K562 (cell line): ENCODE results near the gene PPM1E. TPM values are rescaled to one million over a fixed set of nuclear protein-coding genes. Genes with fewer than 3 reads are reported as not detected.

Experiments
- ATAC-seq: fragments of 200-7000 bp; cut with Tn5 transposase; 3 replicates; pipeline ENCODE4 v1.9.1; 2020; ENCODE audit warnings: moderate library complexity
- BruUV-seq: library from RNA; stranded (reverse); fragments of 400-500 nt; replicated peaks from 2 replicates; lab custom pipeline; 2021; lab: Mats Ljungman, UMichigan
- CTCF ChIA-PET: fragments of 300-600 bp; formaldehyde crosslinking; extraction: SDS; loops from one replicate; lab custom pipeline; 2021; ENCODE audit warnings: low intra/inter-chr PET ratio; lab: Yijun Ruan, JAX
- POLR2A ChIA-PET: fragments of 300-600, 350-650 bp; sonication (Branson Sonifier 250); formaldehyde crosslinking; extraction: SDS; loops from one replicate; lab custom pipeline; 2021; ENCODE audit warnings: antibody characterized with exemption, inconsistent platforms; lab: Yijun Ruan, JAX
- DNase-seq, 4 experiments: peaks; one replicate each; pipeline versions ENCODE4 v3.0.0 to v3.0.0-alpha.2; 2011 to 2018; ENCODE audit warnings: low spot score in 3 of 4, mixed read lengths in 3 of 4; ENCODE audit errors: extremely low read depth in 1 of 4
- FAIRE-seq: peaks from 2 replicates; lab custom pipeline; 2011; peaks lifted over from hg19 to GRCh38; lab: Jason Lieb, UNC
- H2AFZ ChIP-seq: 2 replicates; pipeline ENCODE4 v1.6.0; 2011; ENCODE audit warnings: low read depth, low read length, control low read depth, inconsistent platforms
- H3K27ac ChIP-seq: fragments of 200-600 bp; 3 replicates; pipeline ENCODE4 v1.8.0; 2011; ENCODE audit warnings: low read depth, mild to moderate bottlenecking, control low read depth, inconsistent platforms, low read length, moderate library complexity, mixed read lengths; ENCODE audit errors: extremely low read depth
- H3K27me3 ChIP-seq, 2 experiments: fragments of 300-600 bp in 1 of 2; 2 replicates in 1 of 2; 3 replicates in 1 of 2; pipeline versions ENCODE4 v1.6.0 to v1.8.0; 2011; ENCODE audit warnings: inconsistent platforms in 2 of 2, low read length in 2 of 2, mild to moderate bottlenecking in 1 of 2, mixed read lengths in 1 of 2, moderate library complexity in 1 of 2; ENCODE audit not compliant: control insufficient read depth in 2 of 2, insufficient read depth in 2 of 2
- H3K36me3 ChIP-seq: fragments of 300-600 bp; 3 replicates; pipeline ENCODE4 v1.8.0; 2011; ENCODE audit warnings: mild to moderate bottlenecking, low read length, inconsistent platforms; ENCODE audit not compliant: control insufficient read depth, insufficient read depth
- H3K4me1 ChIP-seq, 2 experiments: fragments of 200-600 bp in 1 of 2; replicated peaks in 1 of 2; 2 replicates in 1 of 2; 3 replicates in 1 of 2; pipeline versions ENCODE4 v1.5.1 to v1.8.0; 2011; ENCODE audit warnings: inconsistent platforms in 2 of 2, low read length in 2 of 2, mild to moderate bottlenecking in 1 of 2, mixed read lengths in 1 of 2, moderate library complexity in 1 of 2; ENCODE audit not compliant: control insufficient read depth in 2 of 2, insufficient read depth in 2 of 2
- H3K4me2 ChIP-seq: 2 replicates; pipeline ENCODE4 v1.6.1; 2011; ENCODE audit warnings: low read length, control low read depth, inconsistent platforms, mixed read lengths; ENCODE audit not compliant: insufficient read depth
- H3K4me3 ChIP-seq: fragments of 200-600 bp; sonication (generic), shearing (Covaris generic); 2 replicates; pipeline ENCODE4 v1.5.1; 2016; ENCODE audit warnings: control low read depth, inconsistent platforms
- H3K79me2 ChIP-seq: fragments of 200-600 bp; 3 replicates; pipeline ENCODE4 v1.8.0; 2011; ENCODE audit warnings: low read length, inconsistent platforms; ENCODE audit not compliant: control insufficient read depth, insufficient read depth
- H3K9ac ChIP-seq, 2 experiments: 2 replicates each; pipeline versions ENCODE4 v1.6.0 to v1.6.1; 2011; ENCODE audit warnings: low read depth in 2 of 2, low read length in 2 of 2, control low read depth in 1 of 2, inconsistent platforms in 1 of 2, mild to moderate bottlenecking in 1 of 2, mixed read lengths in 1 of 2; ENCODE audit not compliant: insufficient read depth in 1 of 2
- H3K9me1 ChIP-seq: one replicate; pipeline ENCODE4 v1.6.0; 2011; ENCODE audit warnings: inconsistent platforms, mild to moderate bottlenecking, low read length, moderate library complexity; ENCODE audit not compliant: control insufficient read depth, insufficient read depth
- H3K9me3 ChIP-seq: replicated peaks from 2 replicates; pipeline ENCODE4 v1.5.1; 2011; ENCODE audit warnings: low read depth, low read length, inconsistent platforms; ENCODE audit not compliant: control insufficient read depth, insufficient read depth
- H4K20me1 ChIP-seq: replicated peaks from 2 replicates; pipeline ENCODE4 v1.6.1; 2011; ENCODE audit warnings: low read length, inconsistent platforms, mixed read lengths; ENCODE audit not compliant: control insufficient read depth, insufficient read depth
- C11orf30 ChIP-seq: fragments of 450-650 bp; IDR thresholded peaks from 2 replicates; pipeline ENCODE4 v1.6.1; 2016; ENCODE audit warnings: low read depth, mild to moderate bottlenecking
- CEBPG ChIP-seq, 3 experiments: fragments of 200-800 bp in 1 of 3; sonication (Bioruptor generic) in 1 of 3; sonication (generic) in 1 of 3; formaldehyde crosslinking in 1 of 3; IDR thresholded peaks in 2 of 3; conservative IDR thresholded peaks in 1 of 3; 2 replicates each; pipeline versions ENCODE4 v1.6.1 to v1.8.0; 2016 to 2022; ENCODE audit warnings: missing compliant biosample characterization in 2 of 3, missing genetic modification characterization in 2 of 3, mild to moderate bottlenecking in 1 of 3, missing genetic modification reagents in 1 of 3
- CHD4 ChIP-seq: fragments of 200-600 bp; sonication (generic); IDR thresholded peaks from 3 replicates; pipeline ENCODE4 v1.6.1; 2012; ENCODE audit warnings: low read depth, mild to moderate bottlenecking, mixed read lengths, low read length, inconsistent platforms; ENCODE audit not compliant: insufficient read depth, insufficient replicate concordance, poor library complexity, severe bottlenecking
- DDX20 ChIP-seq: fragments of 450-650 bp; IDR thresholded peaks from 2 replicates; pipeline ENCODE4 v1.6.1; 2016; ENCODE audit warnings: missing genetic modification characterization, low read depth, mild to moderate bottlenecking, missing compliant biosample characterization, moderate library complexity
- EGR1 ChIP-seq: fragments of 450-650 bp; conservative IDR thresholded peaks from 2 replicates; pipeline ENCODE4 v1.6.1; 2017; ENCODE audit warnings: mild to moderate bottlenecking
- GTF2B ChIP-seq: IDR thresholded peaks from 2 replicates; pipeline ENCODE4 v1.6.1; 2011; ENCODE audit not compliant: insufficient read length; ENCODE audit errors: extremely low read depth
- GTF2E2 ChIP-seq: fragments of 200-800 bp; sonication (Bioruptor generic); IDR thresholded peaks from 2 replicates; pipeline ENCODE4 v1.6.1; 2016; ENCODE audit warnings: missing genetic modification characterization, missing compliant biosample characterization
- HCFC1 ChIP-seq: IDR thresholded peaks from 2 replicates; pipeline ENCODE4 v1.6.1; 2012; ENCODE audit warnings: low read depth, low read length, improper control_type of control experiment
- HNRNPL ChIP-seq: fragments of 200-400 bp; formaldehyde crosslinking; IDR thresholded peaks from 2 replicates; pipeline ENCODE4 v1.6.1; 2017; ENCODE audit warnings: low read depth, mild to moderate bottlenecking, low read length
- NCOR1 ChIP-seq: fragments of 450-650 bp; IDR thresholded peaks from 2 replicates; pipeline ENCODE4 v1.6.1; 2016; ENCODE audit warnings: mild to moderate bottlenecking, moderate library complexity
- NR4A1 ChIP-seq, 2 experiments: fragments of 250-450 bp in 1 of 2; fragments of 450-650 bp in 1 of 2; sonication (Bioruptor Pico) in 1 of 2; IDR thresholded peaks; 2 replicates each; pipeline versions ENCODE4 v1.4.0 to v1.6.1; 2016 to 2020; ENCODE audit warnings: mild to moderate bottlenecking in 2 of 2, missing compliant biosample characterization in 1 of 2, missing genetic modification characterization in 1 of 2, moderate library complexity in 1 of 2
- PRPF4 ChIP-seq: fragments of 200-400 bp; formaldehyde crosslinking; IDR thresholded peaks from one replicate; pipeline ENCODE4 v1.6.1; 2017; ENCODE audit warnings: low read length, low read depth, mild to moderate bottlenecking; ENCODE audit not compliant: insufficient read depth, poor library complexity, severe bottlenecking
- SOX6 ChIP-seq: fragments of 450-650 bp; IDR thresholded peaks from 2 replicates; pipeline ENCODE4 v1.6.1; 2014; ENCODE audit warnings: mild to moderate bottlenecking
- ZBTB43 ChIP-seq: sonication (generic); formaldehyde crosslinking; IDR thresholded peaks from 2 replicates; pipeline ENCODE4 v1.8.0; 2023; ENCODE audit warnings: mild to moderate bottlenecking, missing genetic modification reagents
- ZFPM2 ChIP-seq: fragments of 250-450 bp; sonication (Bioruptor Pico); IDR thresholded peaks from 2 replicates; pipeline ENCODE4 v1.5.1; 2022; ENCODE audit warnings: mild to moderate bottlenecking
- ZNF354B ChIP-seq: fragments of 250-450 bp; sonication (Bioruptor Pico); IDR thresholded peaks from 2 replicates; pipeline ENCODE4 v1.4.0; 2020
- ZNF561 ChIP-seq: fragments of 450-650 bp; formaldehyde crosslinking; conservative IDR thresholded peaks from 2 replicates; pipeline ENCODE4 v1.4.0; 2020; ENCODE audit warnings: mild to moderate bottlenecking, moderate library complexity
- ZNF668 ChIP-seq: fragments of 250-450 bp; sonication (Bioruptor Pico); IDR thresholded peaks from 2 replicates; pipeline ENCODE4 v1.8.0; 2022; ENCODE audit warnings: mild to moderate bottlenecking, inconsistent platforms
- WGBS: fragments of 100-300 bp; shearing (Covaris generic); methylation state at CpG from one replicate; pipeline ENCODE4 v1.1.6; 2016; ENCODE audit warnings: low coverage, mixed read lengths; ENCODE audit not compliant: insufficient coverage; ENCODE audit errors: missing lambda C conversion rate; 5-methylcytosine and 5-hydroxymethylcytosine counted together
- in situ Hi-C: fragments of 300-500 bp; cut with MboI; formaldehyde crosslinking; loops from 4 replicates; pipeline ENCODE4 v1.15.0; 2018; ENCODE audit warnings: inconsistent platforms, mixed read lengths
- intact Hi-C: fragments of 100-400 bp; cut with micrococcal nuclease; formaldehyde crosslinking; loops from 2 replicates; pipeline ENCODE4 v1.14.2; 2022
- polyA plus RNA-seq, 8 experiments: library from polyadenylated mRNA; depleted of rRNA in 4 of 8; stranded (reverse) in 5 of 8; unstranded in 3 of 8; fragments of >200 nt; fragmentation: Nextera tagmentation in 2 of 8; fragmentation: Illumina TruSeq in 1 of 8; extraction: Ambion mirVana in 2 of 8; extraction: Trizol in 1 of 8; gene quantifications; 2 replicates each; pipeline versions ENCODE4 v1.2.1 to v1.2.3, GENCODE V29; 2011 to 2014; ENCODE audit warnings: inconsistent platforms in 1 of 8, missing spikeins in 1 of 8
- total RNA-seq, 7 experiments: library from RNA; depleted of rRNA in 6 of 7; stranded (reverse); fragments of >200 nt in 6 of 7; fragmentation: Illumina TruSeq in 2 of 7; extraction: Trizol in 2 of 7; gene quantifications; 2 replicates each; pipeline versions ENCODE4 v1.2.1 to v1.2.3, GENCODE V29; 2011 to 2021; ENCODE audit warnings: low replicate concordance in 1 of 7

PPM1E gene
- total and polyA plus RNA-seq, 9 of the 15 experiments (the other 6 are each of a cell fraction or from before 2014, with no cell fraction given): 1.0 to 5.7 (median 4.7) TPM

- H3K4me3 ChIP-seq: no peak overlapping the region
- H3K79me2 ChIP-seq: no peaks in the 10 kb centered on the region
- ATAC-seq (no peak), FAIRE-seq (no peak), DNase-seq (no peak)
- 21% methylated on average over 2 of the region's 2 CpGs for WGBS
- POLR2A ChIA-PET: interaction anchor here (0.8 to 0.9 kb wide), 2 partner anchors 10 to 19 kb away, joined by 3 to 4 read pairs; no protein-coding TSS in a partner anchor
- BruUV-seq: no TSS peak
- no peak overlapping the region for H2AFZ ChIP-seq
- H3K9me3 ChIP-seq: no peaks in the 10 kb centered on the region; the same call in 1 of the 2 replicates
- no peaks in the 10 kb centered on the region for H3K36me3 ChIP-seq
- H3K9ac ChIP-seq: no peak overlapping the region
- no peaks in the 10 kb centered on the region for H3K9me1 ChIP-seq
- CTCF ChIA-PET: no interaction called here
- intact Hi-C loops: no loop called here
- H4K20me1 ChIP-seq: no peaks in the 10 kb centered on the region
- no peaks in the 10 kb centered on the region; a peak in 1 of 5 replicates for H3K4me1 ChIP-seq
- no peak overlapping the region for H3K27ac ChIP-seq
- in situ Hi-C loops: no loop called here
- H3K27me3 ChIP-seq: no peaks in the 10 kb centered on the region
- H3K4me2 ChIP-seq: no peak overlapping the region
- TF ChIP-seq ZNF354B (CRISPR knock-in tag) (0 out of 2 replicates have a peak, but pooled peaks have one; percentile 24), ZNF561 (no peak), GTF2E2 (tag) (peak; percentile 72; the same call in 1 of the 2 replicates), C11orf30 (no peak), HCFC1 (no peak), EGR1 (no peak), CEBPG (CRISPR knock-in tag; IDR thresholded peaks at IDR 0.05) (peak; percentile 51; the same call in 1 of the 2 replicates), CEBPG (tag; conservative IDR thresholded peaks at IDR 0.05 in 1 of 2, IDR thresholded peaks at IDR 0.05 in 1 of 2) (peak; percentile 79 to 99), PRPF4 (no peak), NCOR1 (no peak), GTF2B (no peak), NR4A1 (CRISPR knock-in tag; IDR thresholded peaks at IDR 0.05) (no peak), NR4A1 (tag; IDR thresholded peaks at IDR 0.05) (peak; percentile 54; the same call in 1 of the 2 replicates), DDX20 (tag) (peak; percentile 92), CHD4 (no peak), ZBTB43 (CRISPR knock-in tag) (no peak), ZFPM2 (CRISPR knock-in tag) (no peak), HNRNPL (no peak), SOX6 (peak; percentile 30; the same call in 1 of the 2 replicates), ZNF668 (CRISPR knock-in tag) (peak; percentile 7; the same call in 1 of the 2 replicates)
Observed at GRCh38 chr17:58913971-58914769, 158.5 kb downstream of the PPM1E start.
